K562 (cell line): ENCODE measurements around the gene ERF. TPM values are rescaled to one million over a fixed set of nuclear protein-coding genes. Genes with fewer than 3 reads are reported as not detected.
A peak's percentile ranks its signal among the peaks of the same experiment; 100 is the strongest.

Source experiments
- ATF4 ChIP-seq: fragments of 450-650 bp; formaldehyde crosslinking; IDR thresholded peaks from 2 replicates; pipeline ENCODE4 v1.4.0; 2022; ENCODE audit warnings: mild to moderate bottlenecking, moderate library complexity
- CHD2 ChIP-seq: IDR thresholded peaks from 2 replicates; pipeline ENCODE4 v1.6.1; 2011; ENCODE audit warnings: low read depth, low read length
- CHD7 ChIP-seq: fragments of 200-600 bp; sonication (generic); IDR thresholded peaks from one replicate; pipeline ENCODE4 v1.6.1; 2012; ENCODE audit warnings: mild to moderate bottlenecking, low read depth, low read length, inconsistent platforms
- REST ChIP-seq, 2 experiments: fragments of 450-650 bp; formaldehyde crosslinking in 1 of 2; IDR thresholded peaks; 2 replicates each; pipeline versions ENCODE4 v1.4.0 to v1.6.1; 2014 to 2020; ENCODE audit warnings: mild to moderate bottlenecking in 2 of 2, borderline replicate concordance in 1 of 2, low read depth in 1 of 2
- polyA plus RNA-seq, 8 experiments: library from polyadenylated mRNA; depleted of rRNA in 4 of 8; stranded (reverse) in 5 of 8; unstranded in 3 of 8; fragments of >200 nt; fragmentation: Nextera tagmentation in 2 of 8; fragmentation: Illumina TruSeq in 1 of 8; extraction: Ambion mirVana in 2 of 8; extraction: Trizol in 1 of 8; gene quantifications; 2 replicates each; pipeline versions ENCODE4 v1.2.1 to v1.2.3, GENCODE V29; 2011 to 2014; ENCODE audit warnings: inconsistent platforms in 1 of 8, missing spikeins in 1 of 8
- total RNA-seq, 7 experiments: library from RNA; depleted of rRNA in 6 of 7; stranded (reverse); fragments of >200 nt in 6 of 7; fragmentation: Illumina TruSeq in 2 of 7; extraction: Trizol in 2 of 7; gene quantifications; 2 replicates each; pipeline versions ENCODE4 v1.2.1 to v1.2.3, GENCODE V29; 2011 to 2021; ENCODE audit warnings: low replicate concordance in 1 of 7

Gene ERF
- total and polyA plus RNA-seq, 9 of the 15 experiments (the other 6 are each of a cell fraction or from before 2014, with no cell fraction given) = 0.03 to 75.4 (median 27.0) TPM

GRCh38 chr19:42244347-42245220 lies 10.3 kb downstream of the ERF start (continued):
- TF ChIP-seq CHD7 (no peak), ATF4 (CRISPR knock-in tag) (0 out of 2 replicates have a peak, but pooled peaks have one; percentile 52), CHD2 (peak; percentile 70), REST (IDR thresholded peaks at IDR 0.05; ENCODE audit: borderline replicate concordance) (peak; percentile 51; the same call in 1 of the 2 replicates), REST (CRISPR knock-in tag; IDR thresholded peaks at IDR 0.05; ENCODE audit: low read depth) (peak; percentile 72)
